Measurements from ENCODE around the gene EPHB1. TPM values are rescaled to one million over a fixed set of nuclear protein-coding genes. Genes with fewer than 3 reads are reported as not detected.

The EPHB1 gene
- total RNA-seq, 1 experiment from 2014 or later = 0.86 TPM

DNA sequence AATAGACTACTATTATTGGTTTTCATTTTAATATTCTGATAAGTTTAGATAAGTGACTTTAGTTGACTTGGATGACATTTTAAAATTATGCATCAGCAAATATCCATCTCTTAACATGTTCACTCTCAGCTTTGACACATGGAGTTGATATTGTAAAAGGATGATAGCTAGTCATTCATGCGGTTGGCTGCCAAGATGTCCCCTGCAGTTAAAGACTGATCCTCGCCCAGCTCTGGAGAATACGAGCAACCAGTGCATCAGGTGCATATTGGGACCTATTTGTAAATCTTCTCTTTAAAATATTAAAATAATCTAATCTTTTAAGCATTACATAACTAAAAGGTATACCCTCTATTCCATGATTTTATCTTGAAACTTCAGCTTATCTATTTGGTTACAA is 41.9 kb downstream of the EPHB1 start:
- no peaks in the 10 kb centered on the region for H3K4me1 ChIP-seq (ENCODE audit: control insufficient read depth in 1 of 2, insufficient read depth in 2 of 2, low read length in 2 of 2)
- no TSS peak for BruUV-seq (replicated peaks)
- DNase-seq (ENCODE audit: low read depth, low spot score) (no peak), ATAC-seq (no peak)
- TF ChIP-seq RAD21 (IDR thresholded peaks at IDR 0.05; ENCODE audit: low read depth) = no peak
- no peak for TF ChIP-seq EZH2phosphoT487 (IDR thresholded peaks at IDR 0.05; ENCODE audit: borderline replicate concordance)
- no peak for TF ChIP-seq SRF (IDR thresholded peaks at IDR 0.05; ENCODE audit: low read depth)
- TF ChIP-seq, protein P1, sequence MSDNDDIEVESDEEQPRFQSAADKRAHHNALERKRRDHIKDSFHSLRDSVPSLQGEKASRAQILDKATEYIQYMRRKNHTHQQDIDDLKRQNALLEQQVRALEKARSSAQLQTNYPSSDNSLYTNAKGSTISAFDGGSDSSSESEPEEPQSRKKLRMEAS (IDR thresholded peaks at IDR 0.05) = no peak
- TF ChIP-seq POLR2AphosphoS5 (IDR thresholded peaks at IDR 0.05; ENCODE audit: low read depth, low read length) = no peak
- no peak for TF ChIP-seq TCF7L2 (IDR thresholded peaks at IDR 0.05; ENCODE audit: borderline replicate concordance, extremely low read depth, insufficient read depth, insufficient read length)
- no peak for TF ChIP-seq YY1 (IDR thresholded peaks at IDR 0.05; ENCODE audit: extremely low read depth, insufficient replicate concordance, low read depth, low read length)
- TF ChIP-seq, protein P2, sequence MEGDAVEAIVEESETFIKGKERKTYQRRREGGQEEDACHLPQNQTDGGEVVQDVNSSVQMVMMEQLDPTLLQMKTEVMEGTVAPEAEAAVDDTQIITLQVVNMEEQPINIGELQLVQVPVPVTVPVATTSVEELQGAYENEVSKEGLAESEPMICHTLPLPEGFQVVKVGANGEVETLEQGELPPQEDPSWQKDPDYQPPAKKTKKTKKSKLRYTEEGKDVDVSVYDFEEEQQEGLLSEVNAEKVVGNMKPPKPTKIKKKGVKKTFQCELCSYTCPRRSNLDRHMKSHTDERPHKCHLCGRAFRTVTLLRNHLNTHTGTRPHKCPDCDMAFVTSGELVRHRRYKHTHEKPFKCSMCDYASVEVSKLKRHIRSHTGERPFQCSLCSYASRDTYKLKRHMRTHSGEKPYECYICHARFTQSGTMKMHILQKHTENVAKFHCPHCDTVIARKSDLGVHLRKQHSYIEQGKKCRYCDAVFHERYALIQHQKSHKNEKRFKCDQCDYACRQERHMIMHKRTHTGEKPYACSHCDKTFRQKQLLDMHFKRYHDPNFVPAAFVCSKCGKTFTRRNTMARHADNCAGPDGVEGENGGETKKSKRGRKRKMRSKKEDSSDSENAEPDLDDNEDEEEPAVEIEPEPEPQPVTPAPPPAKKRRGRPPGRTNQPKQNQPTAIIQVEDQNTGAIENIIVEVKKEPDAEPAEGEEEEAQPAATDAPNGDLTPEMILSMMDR (IDR thresholded peaks at IDR 0.05 in 2 of 3, conservative IDR thresholded peaks at IDR 0.05 in 1 of 3; ENCODE audit: borderline replicate concordance in 1 of 3, insufficient read depth in 1 of 3, low read depth in 2 of 3, low read length in 2 of 3) = no peak
- no peak for TF ChIP-seq ZNF274 (IDR thresholded peaks at IDR 0.05; ENCODE audit: low read depth, low read length)
- TF ChIP-seq CBX3 (IDR thresholded peaks at IDR 0.05; ENCODE audit: low read depth) = no peak
- TF ChIP-seq EZH2 (IDR thresholded peaks at IDR 0.05) = no peak
- TF ChIP-seq EGR1 (IDR thresholded peaks at IDR 0.05; ENCODE audit: low read depth) = no peak
- no peak for TF ChIP-seq FOSL1 (IDR thresholded peaks at IDR 0.05; ENCODE audit: low read depth)
- TF ChIP-seq CEBPB (IDR thresholded peaks at IDR 0.05; ENCODE audit: low read depth) = no peak
- no peak for TF ChIP-seq ELF1 (IDR thresholded peaks at IDR 0.05; ENCODE audit: borderline replicate concordance, low read depth)
- TF ChIP-seq, protein P3, sequence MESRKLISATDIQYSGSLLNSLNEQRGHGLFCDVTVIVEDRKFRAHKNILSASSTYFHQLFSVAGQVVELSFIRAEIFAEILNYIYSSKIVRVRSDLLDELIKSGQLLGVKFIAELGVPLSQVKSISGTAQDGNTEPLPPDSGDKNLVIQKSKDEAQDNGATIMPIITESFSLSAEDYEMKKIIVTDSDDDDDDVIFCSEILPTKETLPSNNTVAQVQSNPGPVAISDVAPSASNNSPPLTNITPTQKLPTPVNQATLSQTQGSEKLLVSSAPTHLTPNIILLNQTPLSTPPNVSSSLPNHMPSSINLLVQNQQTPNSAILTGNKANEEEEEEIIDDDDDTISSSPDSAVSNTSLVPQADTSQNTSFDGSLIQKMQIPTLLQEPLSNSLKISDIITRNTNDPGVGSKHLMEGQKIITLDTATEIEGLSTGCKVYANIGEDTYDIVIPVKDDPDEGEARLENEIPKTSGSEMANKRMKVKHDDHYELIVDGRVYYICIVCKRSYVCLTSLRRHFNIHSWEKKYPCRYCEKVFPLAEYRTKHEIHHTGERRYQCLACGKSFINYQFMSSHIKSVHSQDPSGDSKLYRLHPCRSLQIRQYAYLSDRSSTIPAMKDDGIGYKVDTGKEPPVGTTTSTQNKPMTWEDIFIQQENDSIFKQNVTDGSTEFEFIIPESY (IDR thresholded peaks at IDR 0.05; ENCODE audit: extremely low read depth, insufficient replicate concordance, low read length) = no peak
- TF ChIP-seq, protein P4, sequence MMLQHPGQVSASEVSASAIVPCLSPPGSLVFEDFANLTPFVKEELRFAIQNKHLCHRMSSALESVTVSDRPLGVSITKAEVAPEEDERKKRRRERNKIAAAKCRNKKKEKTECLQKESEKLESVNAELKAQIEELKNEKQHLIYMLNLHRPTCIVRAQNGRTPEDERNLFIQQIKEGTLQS (IDR thresholded peaks at IDR 0.05) = no peak
- TF ChIP-seq POLR2A (IDR thresholded peaks at IDR 0.05; ENCODE audit: borderline replicate concordance, extremely low read depth, insufficient read depth, insufficient read length) = no peak
- CTCF ChIA-PET = no interaction called here
- H3K9me3 ChIP-seq (ENCODE audit: control insufficient read depth in 1 of 2, insufficient read depth in 1 of 2, low read depth in 1 of 2, low read length in 2 of 2) = no peaks in the 10 kb centered on the region
- no peak overlapping the region for H3K27ac ChIP-seq (ENCODE audit: low read depth, low read length)
- no peak overlapping the region for H2AFZ ChIP-seq (ENCODE audit: low read depth, low read length, poor library complexity, severe bottlenecking)
- H4K20me1 ChIP-seq (ENCODE audit: insufficient read depth) = no peaks in the 10 kb centered on the region
- RAD21 ChIA-PET (ENCODE audit: low non-redundant PET in 1 of 2, low total read pairs in 2 of 2, uncharacterized antibody in 2 of 2, unreplicated experiment in 2 of 2) = no interaction called here
- H3K79me2 ChIP-seq (ENCODE audit: insufficient read depth, low read length) = no peaks in the 10 kb centered on the region
- no peaks in the 10 kb centered on the region for H3K36me3 ChIP-seq (ENCODE audit: control insufficient read depth in 1 of 2, insufficient read depth in 2 of 2, low read length in 2 of 2)
- intact Hi-C loops (cut with micrococcal nuclease) = no loop called here
- H3K4me3 ChIP-seq (replicated peaks in 1 of 2; ENCODE audit: low read depth in 1 of 2, low read length in 2 of 2) = no peak overlapping the region
- H3K9ac ChIP-seq (ENCODE audit: low read length) = no peak overlapping the region
- H3K4me2 ChIP-seq (ENCODE audit: low read length) = no peak overlapping the region
- peaks cover 21% of the 10 kb centered on the region; the same call in 1 of the 2 replicates for H3K27me3 ChIP-seq (ENCODE audit: insufficient read depth, low read length)
- H3K9me2 ChIP-seq (ENCODE audit: insufficient read depth) = no peaks in the 10 kb centered on the region
- POLR2A ChIA-PET = no interaction called here

All from HCT116 (cell line).